ENCODE measurements around the gene MMP23B. TPM values are rescaled to one million over a fixed set of nuclear protein-coding genes. Genes with fewer than 3 reads are reported as not detected.
A peak's percentile ranks its signal among the peaks of the same experiment; 100 is the strongest.

Gene MMP23B
- total and polyA plus RNA-seq, 11 donors = 10.4 to 128 (median 59.0) TPM

GRCh38 chr1:1617516-1617915, 14.5 kb upstream of the MMP23B start:
- intact Hi-C loops (cut with DNase I) = loop anchor here in 1 of 10 donors (10.0 kb wide), 2 partner anchors 103 to 503 kb away; partner anchors contain the start of genes ATAD3A and C1orf159
- Histone ChIP-seq H3K27me3 (no peaks in the 10 kb centered on the region), H3K4me1 (peaks cover 7 to 62% (median 41%) of the 10 kb centered on the region in 12 donors), H3K27ac (no peak overlapping the region), H3K4me3 (peak overlapping the region in 2 of 12 donors; percentile 90 to 100), H3K36me3 (peaks cover 0 to 19% (median 7%) of the 10 kb centered on the region in 9 donors), H3K9me3 (no peaks in the 10 kb centered on the region)
- no peak for ATAC-seq
- peak in 2 of 5 donors; percentile 3 to 15 for DNase-seq
- 80 to 93% (median 85%) methylated on average over 11 of the region's 11 CpGs for WGBS, 4 donors
- no peak for TF ChIP-seq CTCF (IDR thresholded peaks at IDR 0.05)
- TF ChIP-seq POLR2A (IDR thresholded peaks at IDR 0.05) = no peak

DNA sequence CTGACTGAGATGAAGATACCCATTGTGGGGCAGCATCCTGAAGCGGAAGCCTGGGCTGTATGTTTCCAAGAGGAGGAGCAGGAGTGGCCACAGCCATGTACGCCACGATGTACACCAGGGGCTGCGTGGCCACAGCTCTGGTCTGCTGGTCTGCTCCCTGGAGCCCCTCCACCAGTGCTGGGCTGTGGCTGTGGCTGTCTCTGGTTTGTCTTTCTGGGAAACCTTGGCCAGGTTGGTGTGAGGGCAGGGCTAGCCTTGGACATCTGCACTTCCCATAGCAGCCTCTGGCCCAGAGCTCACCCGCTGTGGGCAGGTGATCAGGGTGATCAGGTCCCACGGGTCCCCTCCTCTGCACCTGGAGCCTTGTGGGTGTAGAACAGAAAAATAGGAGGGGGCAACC, 14.0 kb upstream of the MMP23B start:
- no peaks in the 10 kb centered on the region for H3K9me3 ChIP-seq
- H3K27ac ChIP-seq = no peak overlapping the region
- intact Hi-C loops (cut with DNase I) = loop anchor here in 1 of 10 donors (10.0 kb wide), 2 partner anchors 103 to 503 kb away; partner anchors contain the start of genes ATAD3A and C1orf159
- H3K4me3 ChIP-seq = no peak overlapping the region
- no peak for TF ChIP-seq CTCF (IDR thresholded peaks at IDR 0.05)
- TF ChIP-seq POLR2A (IDR thresholded peaks at IDR 0.05) = no peak
- 87 to 97% (median 93%) methylated on average over 6 of the region's 6 CpGs for WGBS, 4 donors
- ATAC-seq = no peak
- peaks cover 0 to 19% (median 7%) of the 10 kb centered on the region in 9 donors for H3K36me3 ChIP-seq
- peaks cover 7 to 62% (median 41%) of the 10 kb centered on the region in 12 donors for H3K4me1 ChIP-seq
- no peaks in the 10 kb centered on the region for H3K27me3 ChIP-seq
- DNase-seq = peak in 2 of 5 donors; percentile 23 to 49

DNA sequence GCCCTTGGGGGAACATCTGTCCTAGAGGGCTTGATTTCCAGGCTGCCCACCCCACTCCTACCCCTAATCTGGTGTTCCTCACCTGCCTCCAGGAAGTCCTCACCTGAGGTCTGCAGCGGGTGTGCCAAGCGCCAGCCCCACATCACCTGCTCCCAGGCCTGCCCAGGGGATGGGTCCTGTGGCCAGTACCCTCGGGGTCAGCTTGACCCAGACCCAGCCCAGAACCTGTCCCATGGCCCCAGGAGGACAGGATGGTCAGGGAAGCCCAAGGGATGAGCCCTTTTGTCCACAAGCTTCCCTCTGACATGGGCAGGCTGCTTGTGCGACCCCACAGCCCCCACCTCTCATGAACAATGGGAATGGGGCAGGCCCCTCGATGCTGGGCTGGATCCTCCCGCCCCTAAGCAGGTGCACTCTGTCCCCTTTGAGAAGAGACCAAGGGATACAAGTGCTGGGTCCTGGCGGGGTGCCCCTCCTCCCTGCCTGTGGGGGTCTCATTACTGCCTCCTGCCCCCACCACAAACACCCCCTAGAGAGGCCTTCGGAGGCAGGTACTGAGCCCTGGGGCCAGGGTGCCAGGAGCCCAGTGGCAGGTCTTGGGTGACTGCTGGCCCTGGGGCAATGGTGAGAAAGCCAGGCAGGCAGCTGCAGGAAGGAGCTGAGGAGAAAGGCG, 13.4 kb upstream of the MMP23B start:
- H3K4me1 ChIP-seq = peaks cover 7 to 62% (median 40%) of the 10 kb centered on the region in 12 donors
- peaks cover 0 to 19% (median 7%) of the 10 kb centered on the region in 9 donors for H3K36me3 ChIP-seq
- 92 to 95% (median 94%) methylated on average over 8 to 9 of the region's 9 CpGs for WGBS, 4 donors
- peak overlapping the region in 1 of 12 donors; percentile 88 for H3K27ac ChIP-seq
- TF ChIP-seq CTCF (IDR thresholded peaks at IDR 0.05) = no peak
- DNase-seq = peak; percentile 6 to 56 (median 26)
- ATAC-seq = no peak
- H3K4me3 ChIP-seq = no peak overlapping the region
- H3K9me3 ChIP-seq = no peaks in the 10 kb centered on the region
- intact Hi-C loops (cut with DNase I) = loop anchor here in 1 of 10 donors (10.0 kb wide), 2 partner anchors 104 to 504 kb away; partner anchors contain the start of genes ATAD3A and C1orf159
- no peaks in the 10 kb centered on the region for H3K27me3 ChIP-seq

DNA sequence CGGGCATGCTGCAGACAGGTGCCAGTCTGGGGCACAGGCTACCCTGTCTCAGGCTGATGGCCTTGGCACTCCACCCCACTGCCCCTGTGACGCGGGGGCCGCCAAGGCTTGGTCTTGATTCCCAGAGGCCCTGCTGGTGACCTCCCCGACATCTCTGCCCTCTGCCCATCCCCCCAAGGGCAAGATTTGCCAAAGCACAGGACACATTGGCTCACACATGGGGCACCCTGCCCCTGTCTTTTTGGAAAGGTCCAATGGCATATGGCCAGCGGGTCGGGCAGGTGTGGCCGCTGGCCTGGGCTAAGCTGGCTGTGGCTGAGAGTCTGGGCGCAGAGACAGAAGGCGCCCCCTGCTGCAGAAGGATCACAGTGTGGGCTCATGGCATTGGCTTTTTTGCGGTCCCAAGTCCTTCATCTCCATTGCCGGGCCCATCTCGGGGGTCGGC, 12.0 kb upstream of the MMP23B start:
- Histone ChIP-seq H3K36me3 (peaks cover 0 to 26% (median 12%) of the 10 kb centered on the region in 9 donors), H3K4me1 (peaks cover 6 to 53% (median 27%) of the 10 kb centered on the region in 12 donors), H3K27ac (peak overlapping the region in 10 of 12 donors; percentile 17 to 88 (median 76)), H3K9me3 (no peaks in the 10 kb centered on the region), H3K27me3 (no peaks in the 10 kb centered on the region), H3K4me3 (no peak overlapping the region)
- DNase-seq = peak; percentile 52 to 83 (median 65)
- WGBS, 4 donors = 48 to 83% (median 64%) methylated on average over 4 to 14 of the region's 14 CpGs
- intact Hi-C loops (cut with DNase I) = loop anchor here in 1 of 10 donors (10.0 kb wide), 2 partner anchors 105 to 505 kb away; partner anchors contain the start of genes ATAD3A and C1orf159
- TF ChIP-seq POLR2A (IDR thresholded peaks at IDR 0.05) (no peak), CTCF (IDR thresholded peaks at IDR 0.05) (peak in 7 of 12 donors; percentile 10 to 43 (median 33))
- peak in 3 of 4 donors; percentile 3 to 43 (median 29) for ATAC-seq

Measured in heart left ventricle (tissue), 16 donors.